Ovary (tissue), 9 donors: ENCODE results near the gene GBP2. TPM values are rescaled to one million over a fixed set of nuclear protein-coding genes. Genes with fewer than 3 reads are reported as not detected.

Experiments
- DNase-seq, 5 donors: peaks; one replicate each; pipeline ENCODE4 v3.0.0-alpha.2; 2019 to 2020
- H3K27ac ChIP-seq, 2 donors: fragments of 200-600 bp; one replicate each; pipeline versions ENCODE4 v1.5.1 to v1.8.0; 2019 to 2022
- H3K27me3 ChIP-seq: fragments of 200-600 bp; one replicate; pipeline ENCODE4 v1.8.0; 2022
- H3K36me3 ChIP-seq: fragments of 200-600 bp; sonication (generic); one replicate; pipeline ENCODE4 v1.5.1; 2019
- H3K4me1 ChIP-seq: one replicate; pipeline ENCODE4 v1.8.1; 2013; ENCODE audit warnings: mild to moderate bottlenecking, moderate library complexity; ENCODE audit not compliant: insufficient read depth
- H3K4me3 ChIP-seq: fragments of 200-600 bp; sonication (generic); one replicate; pipeline ENCODE4 v1.5.1; 2017
- H3K9me3 ChIP-seq, 2 donors: fragments of 200-600 bp in 1 of 2; sonication (generic) in 1 of 2; one replicate each; pipeline versions ENCODE4 v1.5.1 to v1.8.1; 2013 to 2019; ENCODE audit warnings: mild to moderate bottlenecking in 1 of 2, moderate library complexity in 1 of 2
- CTCF ChIP-seq, 3 donors: fragments of 450-650 bp in 2 of 3; fragments of 200-600 bp in 1 of 3; IDR thresholded peaks; one replicate each; pipeline versions ENCODE4 v1.5.1 to v1.8.0; 2016 to 2022; ENCODE audit warnings: antibody characterized with exemption in 3 of 3, mild to moderate bottlenecking in 1 of 3
- EP300 ChIP-seq: sonication (generic); formaldehyde crosslinking; IDR thresholded peaks from one replicate; pipeline ENCODE4 v1.6.1; 2017; ENCODE audit warnings: antibody characterized with exemption
- POLR2A ChIP-seq: fragments of 450-650 bp; IDR thresholded peaks from one replicate; pipeline ENCODE4 v1.6.1; 2017; ENCODE audit warnings: antibody characterized with exemption, mild to moderate bottlenecking, moderate library complexity
- WGBS, 3 donors: extraction: QIAGEN DNeasy Blood & Tissue Kit in 1 of 3; methylation state at CpG; one replicate each; pipeline versions ENCODE4 v1.1.5 to v1.1.7; 2013 to 2017; 5-methylcytosine and 5-hydroxymethylcytosine counted together
- intact Hi-C, 4 donors: fragments of 100-400 bp; cut with DNase I; formaldehyde crosslinking; loops; one replicate each; pipeline versions ENCODE4 v1.11.0 to v1.15.1; 2022 to 2023
- polyA plus RNA-seq, 2 donors: library from polyadenylated mRNA; stranded (reverse); fragments of 200-250 nt in 1 of 2; fragments of 350-450 nt in 1 of 2; fragmentation: Illumina TruSeq in 1 of 2; extraction: RNeasy Lipid Tissue Mini Kit (QIAGEN cat#74804) in 1 of 2; gene quantifications; one replicate each; pipeline ENCODE4 v1.2.3, GENCODE V29; 2013 to 2014
- total RNA-seq, 7 donors: library from RNA; depleted of rRNA in 2 of 7; stranded (reverse); fragments of >200 nt in 2 of 7; fragmentation: NEBNext Ultra II Directional in 3 of 7; extraction: Animal tissue kit (Norgen Biotek cat#: 25700) in 3 of 7; gene quantifications; one replicate each; pipeline versions ENCODE4 v1.1.0 to v1.2.4, GENCODE V29; 2016 to 2023
- donor health status: DM: no; HTN: no; CAD: no; lungs with moderate emphysema.
- donor health status: DM: no; HTN: no; CAD: no.
- donor health status: Bipolar disorder and iron deficiency.
- donor health status: DM: yes; HTN: yes; CAD: no.
- donor health status: DM: no; HTN: no; CAD: no.
- donor health status: DM: yes; HTN: yes; CAD: no.

GBP2 gene
- total and polyA plus RNA-seq, 9 donors = 39.3 to 237 (median 74.9) TPM

GRCh38 chr1:89170170-89171066, 44.5 kb upstream of the GBP2 start:
- 96 to 98% (median 97%) methylated on average over 4 of the region's 4 CpGs for WGBS, 3 donors
- Histone ChIP-seq H3K27me3 (no peaks in the 10 kb centered on the region), H3K4me3 (no peak overlapping the region), H3K9me3 (no peaks in the 10 kb centered on the region), H3K4me1 (no peaks in the 10 kb centered on the region), H3K27ac (no peak overlapping the region), H3K36me3 (no peaks in the 10 kb centered on the region)
- TF ChIP-seq EP300 (no peak), CTCF (IDR thresholded peaks at IDR 0.05) (no peak), POLR2A (no peak)
- intact Hi-C loops = no loop called here
- no peak for DNase-seq

- 7 to 9% (median 8%) methylated on average over 2 of the region's 2 CpGs for WGBS, 3 donors
- no peaks in the 10 kb centered on the region for H3K9me3 ChIP-seq
- H3K4me3 ChIP-seq = no peak overlapping the region
- no peaks in the 10 kb centered on the region for H3K4me1 ChIP-seq
- H3K27me3 ChIP-seq = no peaks in the 10 kb centered on the region
- H3K27ac ChIP-seq = no peak overlapping the region
- intact Hi-C loops = no loop called here
- TF ChIP-seq POLR2A (no peak), CTCF (IDR thresholded peaks at IDR 0.05) (no peak), EP300 (no peak)
- no peaks in the 10 kb centered on the region for H3K36me3 ChIP-seq
- DNase-seq = no peak
Observed at GRCh38 chr1:89169166-89169565, 43.3 kb upstream of the GBP2 start.

- TF ChIP-seq POLR2A = no peak
- no peak for TF ChIP-seq EP300
- TF ChIP-seq CTCF (IDR thresholded peaks at IDR 0.05) = no peak
- Histone ChIP-seq H3K36me3 (no peaks in the 10 kb centered on the region), H3K4me1 (no peaks in the 10 kb centered on the region), H3K27ac (no peak overlapping the region), H3K27me3 (no peaks in the 10 kb centered on the region), H3K4me3 (no peak overlapping the region), H3K9me3 (no peaks in the 10 kb centered on the region)
- intact Hi-C loops = no loop called here
- WGBS, 3 donors = 67 to 89% (median 77%) methylated on average over 2 of the region's 2 CpGs
- no peak for DNase-seq
Observed at GRCh38 chr1:89167590-89168230, 41.8 kb upstream of the GBP2 start.

- no peaks in the 10 kb centered on the region for H3K9me3 ChIP-seq
- no peaks in the 10 kb centered on the region for H3K27me3 ChIP-seq
- H3K36me3 ChIP-seq = no peaks in the 10 kb centered on the region
- no peak for DNase-seq
- WGBS, 3 donors = 71 to 87% (median 85%) methylated on average over 1 of the region's 1 CpG
- no peaks in the 10 kb centered on the region for H3K4me1 ChIP-seq
- TF ChIP-seq EP300 (no peak), POLR2A (no peak), CTCF (IDR thresholded peaks at IDR 0.05) (no peak)
- intact Hi-C loops = no loop called here
- H3K4me3 ChIP-seq = no peak overlapping the region
- H3K27ac ChIP-seq = no peak overlapping the region
Observed at GRCh38 chr1:89166705-89167104, 40.8 kb upstream of the GBP2 start.
